Measurements from ENCODE around the gene SIGLEC9. TPM values are rescaled to one million over a fixed set of nuclear protein-coding genes. Genes with fewer than 3 reads are reported as not detected.

Gene SIGLEC9
- 0.25 TPM in 1 of 2 replicates, not detected in the other for total RNA-seq (2012; rRNA removed)

DNA sequence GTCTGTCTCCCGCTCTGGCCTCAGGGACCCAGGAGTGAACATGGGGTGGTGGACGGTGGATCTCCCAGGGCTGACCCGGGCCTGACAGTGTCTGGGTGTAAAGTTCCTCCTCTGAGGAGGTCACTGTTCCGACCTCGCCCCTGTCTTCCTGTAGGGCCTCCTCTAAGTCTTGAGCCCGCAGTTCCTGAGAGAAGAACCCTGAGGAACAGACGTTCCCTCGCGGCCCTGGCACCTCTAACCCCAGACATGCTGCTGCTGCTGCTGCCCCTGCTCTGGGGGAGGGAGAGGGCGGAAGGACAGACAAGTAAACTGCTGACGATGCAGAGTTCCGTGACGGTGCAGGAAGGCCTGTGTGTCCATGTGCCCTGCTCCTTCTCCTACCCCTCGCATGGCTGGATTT, at the start of gene SIGLEC9:
Gene SIGLEC9, plus strand, starts transcription at position 178 of the 400 bp plus-strand sequence. Its CDS starts 69 bp downstream, at position 247.
- H3K4me3 ChIP-seq (ENCODE audit: low read length): no peak within 1 kb of the TSS
- no peaks in the 10 kb centered on the region for H3K4me1 ChIP-seq (ENCODE audit: control insufficient read depth, insufficient read depth, low read length)
- no peak within 1 kb of the TSS for H3K4me2 ChIP-seq (ENCODE audit: low read length)
- H3K9ac ChIP-seq (ENCODE audit: low read depth, low read length): no peak within 1 kb of the TSS
- no peaks in the 10 kb centered on the region for H3K9me3 ChIP-seq (replicated peaks; ENCODE audit: low read length)
- no peaks in the 10 kb centered on the region for H3K27me3 ChIP-seq (ENCODE audit: control insufficient read depth, insufficient read depth, low read length)
- H3K36me3 ChIP-seq (ENCODE audit: insufficient read depth, low read length): no peaks in the 10 kb centered on the region

DNA sequence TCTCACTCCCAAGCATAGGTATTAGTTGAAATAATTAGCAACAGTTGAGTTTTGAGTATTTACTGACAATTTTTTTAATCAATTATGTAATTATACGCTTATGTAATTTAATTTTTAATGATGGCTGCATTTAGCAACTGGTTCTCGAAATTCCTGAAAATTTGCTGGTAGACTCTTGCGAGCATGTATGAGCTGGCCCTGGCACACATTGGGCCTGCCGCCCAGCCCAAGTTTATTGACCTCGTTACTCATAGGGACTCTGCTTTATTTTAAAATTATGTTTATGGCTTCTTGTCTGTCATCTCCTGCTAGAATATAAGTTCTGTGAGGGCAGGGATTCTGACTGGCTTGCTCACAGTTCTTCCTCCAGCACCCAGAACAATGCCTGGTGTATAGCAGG, 48.7 kb upstream of the SIGLEC9 start:
- no peak overlapping the region for H3K4me2 ChIP-seq (ENCODE audit: low read length)
- H3K27me3 ChIP-seq (ENCODE audit: control insufficient read depth, insufficient read depth, low read length): no peaks in the 10 kb centered on the region
- no peak overlapping the region for H3K4me3 ChIP-seq (ENCODE audit: low read length)
- H3K9ac ChIP-seq (ENCODE audit: low read depth, low read length): no peak overlapping the region
- no peaks in the 10 kb centered on the region for H3K9me3 ChIP-seq (replicated peaks; ENCODE audit: low read length)
- H3K36me3 ChIP-seq (ENCODE audit: insufficient read depth, low read length): no peaks in the 10 kb centered on the region
- no peaks in the 10 kb centered on the region for H3K4me1 ChIP-seq (ENCODE audit: control insufficient read depth, insufficient read depth, low read length)

DNA sequence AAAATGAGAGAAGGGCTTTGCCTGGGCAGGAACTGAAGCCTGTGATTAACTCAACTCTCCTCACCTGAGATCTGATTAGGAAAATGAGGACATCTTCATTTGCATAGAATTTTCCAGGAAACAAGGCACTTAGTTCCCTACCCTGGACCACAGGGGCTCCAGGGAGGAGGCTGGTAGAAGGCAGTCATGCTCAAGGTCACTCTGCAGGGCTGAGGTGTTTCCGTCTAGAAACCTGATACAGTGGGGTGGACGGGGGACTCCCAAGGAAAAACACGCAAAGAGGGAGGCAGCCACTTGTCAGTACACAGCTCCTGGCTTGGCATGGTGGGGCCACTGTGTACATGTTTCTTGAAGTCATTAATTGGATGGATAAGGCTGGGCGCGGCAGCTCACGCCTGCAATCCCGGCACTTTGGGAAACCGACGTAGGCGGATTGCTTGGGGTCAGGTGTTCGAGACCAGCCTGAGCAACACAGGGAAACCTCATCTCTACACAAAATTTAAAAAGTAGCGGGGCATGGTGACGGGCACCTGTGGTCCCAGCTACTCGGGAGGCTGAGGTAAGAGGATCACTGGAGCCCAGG, 48.0 kb upstream of the SIGLEC9 start:
- Histone ChIP-seq H3K4me1 (ENCODE audit: control insufficient read depth, insufficient read depth, low read length) (no peaks in the 10 kb centered on the region), H3K36me3 (ENCODE audit: insufficient read depth, low read length) (no peaks in the 10 kb centered on the region), H3K4me3 (ENCODE audit: low read length) (no peak overlapping the region), H3K4me2 (ENCODE audit: low read length) (no peak overlapping the region), H3K9me3 (replicated peaks; ENCODE audit: low read length) (no peaks in the 10 kb centered on the region), H3K27me3 (ENCODE audit: control insufficient read depth, insufficient read depth, low read length) (no peaks in the 10 kb centered on the region), H3K9ac (ENCODE audit: low read depth, low read length) (no peak overlapping the region)

DNA sequence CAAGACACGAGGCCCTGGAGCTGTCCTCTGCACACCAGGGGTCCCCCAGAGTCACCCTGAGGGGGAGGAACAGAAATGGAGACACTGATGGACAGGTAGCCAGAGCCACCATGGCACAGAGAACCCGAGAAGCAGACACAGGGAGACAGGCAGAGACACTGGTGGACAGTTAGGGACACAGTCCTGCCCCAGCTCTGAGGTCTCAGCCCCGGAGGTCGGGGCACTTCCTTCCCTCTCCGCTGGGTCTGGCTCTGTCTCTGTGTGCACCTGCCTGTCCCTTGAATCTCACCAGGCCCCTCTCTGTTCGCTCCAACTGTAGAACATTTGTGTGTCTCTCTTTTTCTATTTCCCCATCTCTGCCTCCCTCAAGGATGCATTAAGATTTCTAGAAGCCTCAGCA, 46.6 kb upstream of the SIGLEC9 start:
- Histone ChIP-seq H3K36me3 (ENCODE audit: insufficient read depth, low read length) (no peaks in the 10 kb centered on the region), H3K4me1 (ENCODE audit: control insufficient read depth, insufficient read depth, low read length) (no peaks in the 10 kb centered on the region), H3K9ac (ENCODE audit: low read depth, low read length) (no peak overlapping the region), H3K9me3 (replicated peaks; ENCODE audit: low read length) (no peaks in the 10 kb centered on the region), H3K4me2 (ENCODE audit: low read length) (no peak overlapping the region), H3K4me3 (ENCODE audit: low read length) (no peak overlapping the region), H3K27me3 (ENCODE audit: control insufficient read depth, insufficient read depth, low read length) (no peaks in the 10 kb centered on the region)

DNA sequence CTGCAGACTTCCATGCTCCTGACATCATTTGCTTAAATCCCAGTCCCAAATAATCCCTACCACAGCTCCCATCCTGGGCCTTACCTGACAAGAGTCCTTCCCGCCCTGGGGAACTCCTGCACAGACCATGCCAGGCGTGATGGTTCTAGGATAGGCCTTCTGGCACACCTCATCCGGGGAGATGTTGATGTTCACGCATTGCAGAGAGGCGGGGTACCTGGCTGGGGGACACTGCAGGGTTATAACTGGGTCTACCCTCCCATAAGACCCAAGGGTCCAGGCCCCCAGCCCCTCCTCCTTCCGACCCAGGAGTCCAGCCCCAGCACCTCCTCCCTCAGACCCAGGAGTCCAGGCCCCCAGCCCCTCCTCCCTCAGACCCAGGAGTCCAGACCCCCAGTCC, 46.0 kb upstream of the SIGLEC9 start:
- Histone ChIP-seq H3K36me3 (ENCODE audit: insufficient read depth, low read length) (no peaks in the 10 kb centered on the region), H3K27me3 (ENCODE audit: control insufficient read depth, insufficient read depth, low read length) (no peaks in the 10 kb centered on the region), H3K4me1 (ENCODE audit: control insufficient read depth, insufficient read depth, low read length) (no peaks in the 10 kb centered on the region), H3K9ac (ENCODE audit: low read depth, low read length) (no peak overlapping the region), H3K4me2 (ENCODE audit: low read length) (no peak overlapping the region), H3K9me3 (replicated peaks; ENCODE audit: low read length) (no peaks in the 10 kb centered on the region), H3K4me3 (ENCODE audit: low read length) (no peak overlapping the region)

DNA sequence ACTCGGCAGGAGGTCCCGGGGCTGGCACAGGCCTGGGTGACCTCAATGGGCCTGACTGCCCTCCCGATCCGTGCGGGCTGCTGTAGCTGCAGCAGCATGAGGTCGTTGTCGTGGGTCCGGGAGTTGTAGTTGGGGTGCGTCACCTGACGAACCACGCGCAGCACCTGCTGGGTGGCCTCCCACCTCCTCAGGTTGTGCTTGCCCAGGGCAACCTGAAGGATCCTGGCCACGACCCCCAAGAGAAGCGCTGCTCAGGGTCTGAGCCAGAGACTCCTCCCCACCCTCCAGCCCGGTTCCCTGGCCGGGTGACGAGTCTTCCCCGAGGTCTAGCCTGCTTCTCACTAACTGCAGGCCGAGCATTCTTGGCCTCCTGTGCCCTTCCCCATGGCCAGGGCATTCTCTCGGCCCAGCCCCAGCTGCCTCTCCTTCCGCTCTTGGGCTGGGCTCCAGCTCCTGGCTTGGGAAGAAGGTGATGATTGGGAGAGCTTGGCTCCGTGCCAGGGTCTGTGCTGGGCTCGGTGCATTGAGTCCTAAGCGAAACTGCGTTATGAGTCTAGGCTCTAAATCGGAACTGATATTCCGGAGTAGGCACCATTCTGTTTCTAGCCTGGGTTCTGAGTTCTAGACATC, 45.1 kb upstream of the SIGLEC9 start:
- H3K4me2 ChIP-seq (ENCODE audit: low read length): no peak overlapping the region
- H3K36me3 ChIP-seq (ENCODE audit: insufficient read depth, low read length): no peaks in the 10 kb centered on the region
- no peak overlapping the region for H3K4me3 ChIP-seq (ENCODE audit: low read length)
- no peaks in the 10 kb centered on the region for H3K27me3 ChIP-seq (ENCODE audit: control insufficient read depth, insufficient read depth, low read length)
- no peaks in the 10 kb centered on the region for H3K4me1 ChIP-seq (ENCODE audit: control insufficient read depth, insufficient read depth, low read length)
- no peaks in the 10 kb centered on the region for H3K9me3 ChIP-seq (replicated peaks; ENCODE audit: low read length)
- no peak overlapping the region for H3K9ac ChIP-seq (ENCODE audit: low read depth, low read length)

DNA sequence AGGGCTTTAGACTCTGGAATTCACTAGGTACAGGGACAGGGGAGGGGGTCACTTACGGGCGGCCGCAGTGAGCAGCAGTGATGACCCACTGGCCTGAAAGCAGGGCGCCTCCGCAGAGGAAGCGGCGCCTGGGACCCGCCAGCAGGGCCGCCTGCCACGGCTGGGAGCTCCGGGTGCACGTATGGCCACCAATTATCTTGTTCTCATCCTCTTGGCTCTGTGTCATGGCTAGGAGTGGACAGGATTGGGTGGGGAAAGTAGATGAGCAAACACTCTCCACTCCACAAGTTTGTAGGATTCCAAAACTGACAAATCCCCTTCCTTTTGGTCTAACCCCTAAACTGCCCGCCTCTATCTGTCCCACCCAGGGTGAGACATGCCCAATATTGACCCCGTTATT, 43.2 kb upstream of the SIGLEC9 start:
- Histone ChIP-seq H3K36me3 (ENCODE audit: insufficient read depth, low read length) (no peaks in the 10 kb centered on the region), H3K4me2 (ENCODE audit: low read length) (no peak overlapping the region), H3K4me1 (ENCODE audit: control insufficient read depth, insufficient read depth, low read length) (no peaks in the 10 kb centered on the region), H3K27me3 (ENCODE audit: control insufficient read depth, insufficient read depth, low read length) (no peaks in the 10 kb centered on the region), H3K9me3 (replicated peaks; ENCODE audit: low read length) (no peaks in the 10 kb centered on the region), H3K9ac (ENCODE audit: low read depth, low read length) (no peak overlapping the region), H3K4me3 (ENCODE audit: low read length) (no peak overlapping the region)

DNA sequence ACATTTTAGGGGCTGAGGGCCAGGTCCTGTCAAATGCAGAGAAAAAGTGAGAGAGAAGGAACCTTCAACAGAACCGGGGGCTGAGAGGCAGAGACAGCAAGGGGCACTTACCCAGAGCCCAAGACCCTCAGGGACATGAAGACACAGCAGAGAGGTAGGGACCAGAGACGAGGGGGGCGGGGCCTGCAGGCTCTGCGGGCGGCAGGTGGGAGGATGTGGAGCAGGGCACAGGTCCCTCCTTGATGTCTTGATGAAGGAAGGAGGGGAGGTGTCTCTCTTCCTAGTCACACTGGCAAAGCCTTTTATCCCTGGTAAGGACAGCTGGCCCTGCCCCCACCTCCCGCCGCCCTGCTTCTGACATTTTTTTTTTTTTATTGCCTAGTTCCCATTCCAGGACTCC, 42.1 kb upstream of the SIGLEC9 start, which contains the start of gene KLK14:
Gene KLK14, minus strand, starts transcription at position 277 of the 400 bp plus-strand sequence. Its CDS starts 273 bp downstream, at position 4.
- Histone ChIP-seq H3K4me1 (ENCODE audit: control insufficient read depth, insufficient read depth, low read length) (no peaks in the 10 kb centered on the region), H3K4me2 (ENCODE audit: low read length) (no peak within 1 kb of the TSS), H3K4me3 (ENCODE audit: low read length) (no peak within 1 kb of the TSS), H3K36me3 (ENCODE audit: insufficient read depth, low read length) (no peaks in the 10 kb centered on the region), H3K9me3 (replicated peaks; ENCODE audit: low read length) (no peaks in the 10 kb centered on the region), H3K27me3 (ENCODE audit: control insufficient read depth, insufficient read depth, low read length) (no peaks in the 10 kb centered on the region), H3K9ac (ENCODE audit: low read depth, low read length) (no peak within 1 kb of the TSS)

DNA sequence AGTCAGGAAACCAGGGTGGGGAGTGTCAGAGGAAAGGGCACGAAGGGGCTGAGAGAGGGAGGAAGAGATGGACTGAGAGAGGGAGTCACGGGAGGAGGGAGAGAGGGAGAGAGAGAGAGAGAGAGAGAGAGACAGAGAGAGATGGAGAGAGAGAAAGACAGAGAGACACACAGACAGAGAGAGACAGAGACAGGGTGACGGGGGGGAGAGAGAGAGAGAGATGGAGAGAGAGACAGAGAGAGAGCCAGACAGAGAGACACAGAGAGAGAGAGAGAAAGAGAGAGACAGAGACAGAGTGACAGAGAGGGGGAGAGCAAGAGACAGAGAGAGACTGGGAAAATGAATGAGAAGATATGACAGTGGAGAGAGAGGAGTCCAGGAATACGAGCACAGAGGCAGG, 41.5 kb upstream of the SIGLEC9 start:
- no peaks in the 10 kb centered on the region for H3K36me3 ChIP-seq (ENCODE audit: insufficient read depth, low read length)
- H3K9me3 ChIP-seq (replicated peaks; ENCODE audit: low read length): no peaks in the 10 kb centered on the region
- no peak overlapping the region for H3K4me3 ChIP-seq (ENCODE audit: low read length)
- H3K9ac ChIP-seq (ENCODE audit: low read depth, low read length): no peak overlapping the region
- H3K4me2 ChIP-seq (ENCODE audit: low read length): no peak overlapping the region
- no peaks in the 10 kb centered on the region for H3K4me1 ChIP-seq (ENCODE audit: control insufficient read depth, insufficient read depth, low read length)
- H3K27me3 ChIP-seq (ENCODE audit: control insufficient read depth, insufficient read depth, low read length): no peaks in the 10 kb centered on the region

DNA sequence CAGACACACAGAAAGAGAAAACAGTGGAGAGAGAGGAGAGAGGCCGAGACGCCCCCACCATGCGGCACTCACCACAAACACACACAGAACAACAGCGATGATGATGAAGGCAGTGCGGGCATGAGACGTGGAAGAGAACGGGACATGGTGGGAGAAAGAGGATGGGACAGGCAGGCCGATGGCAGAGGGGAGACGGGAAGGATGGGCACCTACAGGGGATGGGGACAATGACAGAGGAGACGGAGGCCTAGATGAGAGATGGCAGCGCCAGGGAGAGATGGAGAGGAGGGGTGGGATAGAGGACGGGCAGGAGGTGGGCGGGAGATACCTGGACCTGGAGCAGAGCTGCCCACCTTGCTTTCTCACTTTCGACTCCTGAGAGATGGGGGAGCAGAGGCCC, 40.9 kb upstream of the SIGLEC9 start:
- no peaks in the 10 kb centered on the region for H3K9me3 ChIP-seq (replicated peaks; ENCODE audit: low read length)
- H3K4me2 ChIP-seq (ENCODE audit: low read length): no peak overlapping the region
- no peak overlapping the region for H3K4me3 ChIP-seq (ENCODE audit: low read length)
- H3K4me1 ChIP-seq (ENCODE audit: control insufficient read depth, insufficient read depth, low read length): no peaks in the 10 kb centered on the region
- H3K9ac ChIP-seq (ENCODE audit: low read depth, low read length): no peak overlapping the region
- H3K36me3 ChIP-seq (ENCODE audit: insufficient read depth, low read length): no peaks in the 10 kb centered on the region
- no peaks in the 10 kb centered on the region for H3K27me3 ChIP-seq (ENCODE audit: control insufficient read depth, insufficient read depth, low read length)

DNA sequence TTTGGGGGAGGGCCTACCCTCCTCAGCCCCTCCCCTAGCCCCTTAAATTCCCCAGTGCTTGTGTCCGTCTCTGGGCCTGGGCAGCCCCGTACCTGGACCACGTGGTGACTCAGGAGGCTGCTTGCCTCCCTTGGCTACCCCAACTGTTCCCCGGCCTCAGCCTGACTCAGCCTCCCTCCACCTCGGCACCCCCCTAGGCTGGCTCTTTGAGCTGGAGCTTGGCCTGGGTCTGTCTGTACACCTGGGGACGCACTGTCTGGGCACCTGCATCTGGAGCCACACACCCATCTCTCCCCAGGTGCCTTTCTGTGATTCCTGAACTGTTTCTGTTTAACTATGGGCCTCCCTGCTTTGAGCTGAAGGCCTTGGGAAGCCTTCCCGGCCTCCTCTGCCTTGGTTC, 40.2 kb upstream of the SIGLEC9 start:
- no peak overlapping the region for H3K4me3 ChIP-seq (ENCODE audit: low read length)
- no peaks in the 10 kb centered on the region for H3K36me3 ChIP-seq (ENCODE audit: insufficient read depth, low read length)
- H3K4me2 ChIP-seq (ENCODE audit: low read length): no peak overlapping the region
- no peaks in the 10 kb centered on the region for H3K27me3 ChIP-seq (ENCODE audit: control insufficient read depth, insufficient read depth, low read length)
- H3K9ac ChIP-seq (ENCODE audit: low read depth, low read length): no peak overlapping the region
- no peaks in the 10 kb centered on the region for H3K4me1 ChIP-seq (ENCODE audit: control insufficient read depth, insufficient read depth, low read length)
- no peaks in the 10 kb centered on the region for H3K9me3 ChIP-seq (replicated peaks; ENCODE audit: low read length)
